ENCODE data around the gene FSTL4.
A peak's percentile ranks its signal among the peaks of the same experiment; 100 is the strongest.

The FSTL4 gene

GRCh38 chr5:133314086-133314485, 298.3 kb downstream of the FSTL4 start:
- no peak for DNase-seq

GRCh38 chr5:133311176-133311575, 301.2 kb downstream of the FSTL4 start:
- no peak for DNase-seq

GRCh38 chr5:133309984-133310621, 302.2 kb downstream of the FSTL4 start:
- DNase-seq, result no peak

GRCh38 chr5:133309166-133309795, 303.1 kb downstream of the FSTL4 start:
- no peak for DNase-seq

GRCh38 chr5:133307275-133307674, 305.1 kb downstream of the FSTL4 start:
- DNase-seq, result no peak

GRCh38 chr5:133304707-133305216, 307.6 kb downstream of the FSTL4 start:
- no peak for DNase-seq

GRCh38 chr5:133304178-133304577, 308.2 kb downstream of the FSTL4 start:
- DNase-seq, result no peak

GRCh38 chr5:133303298-133303697, 309.0 kb downstream of the FSTL4 start:
- no peak for DNase-seq

- no peak for DNase-seq
Observed at GRCh38 chr5:133299728-133300127, 312.6 kb downstream of the FSTL4 start.

- no peak for DNase-seq
Observed at GRCh38 chr5:133299021-133299420, 313.3 kb downstream of the FSTL4 start.

GRCh38 chr5:133298447-133298846, 313.9 kb downstream of the FSTL4 start:
- DNase-seq, result no peak

GRCh38 chr5:133297293-133297692, 315.0 kb downstream of the FSTL4 start:
- DNase-seq, result no peak

GRCh38 chr5:133296624-133297023, 315.7 kb downstream of the FSTL4 start:
- DNase-seq, result no peak

- DNase-seq, result no peak
Observed at GRCh38 chr5:133295520-133295919, 316.8 kb downstream of the FSTL4 start.

- peak; percentile 73 for DNase-seq
Observed at GRCh38 chr5:133294380-133294779, 318.0 kb downstream of the FSTL4 start.

- peak; percentile 18 for DNase-seq
Observed at GRCh38 chr5:133293960-133294359, 318.4 kb downstream of the FSTL4 start.

GRCh38 chr5:133292300-133292699, 320.0 kb downstream of the FSTL4 start:
- DNase-seq, result no peak

GRCh38 chr5:133291524-133291923, 320.8 kb downstream of the FSTL4 start:
- DNase-seq, result no peak

GRCh38 chr5:133290669-133291240, 321.6 kb downstream of the FSTL4 start:
- no peak for DNase-seq

- peak; percentile 62 for DNase-seq
Observed at GRCh38 chr5:133289686-133290367, 322.5 kb downstream of the FSTL4 start.

- DNase-seq, result no peak
Observed at GRCh38 chr5:133287500-133287899, 324.8 kb downstream of the FSTL4 start.

GRCh38 chr5:133286483-133286882, 325.9 kb downstream of the FSTL4 start:
- DNase-seq, result no peak

- DNase-seq, result no peak
Observed at GRCh38 chr5:133285583-133286021, 326.7 kb downstream of the FSTL4 start.

GRCh38 chr5:133284306-133284705, 328.0 kb downstream of the FSTL4 start:
- no peak for DNase-seq
